Activated naive CD8-positive, alpha-beta T cell treated with anti-CD3 and anti-CD28 coated beads, Interleukin-2, amount 10 ng/mL, durations not matched to agents 7 days and 5 days (primary cell): Measurements from ENCODE around the gene BORCS6. TPM values are rescaled to one million over a fixed set of nuclear protein-coding genes. Genes with fewer than 3 reads are reported as not detected.

Experiments used
- ATAC-seq: fragments of 150-1000 bp; cut with Tn5 transposase; one replicate; pipeline ENCODE4 v1.10.0; 2021; ENCODE audit warnings: low read depth, moderate library complexity
- POLR2A ChIA-PET: fragments of 350-600 bp; sonication (Branson Sonifier 250); formaldehyde crosslinking; loops from one replicate; lab custom pipeline; 2021; ENCODE audit warnings: antibody characterized with exemption; lab: Charles Lee
- DNase-seq: peaks from one replicate; pipeline ENCODE4 v3.0.0; 2021
- H3K27ac Mint-ChIP-seq: one replicate; pipeline ENCODE4 v1.8.0; 2022; ENCODE audit warnings: mild to moderate bottlenecking, mixed read lengths
- H3K27me3 Mint-ChIP-seq: one replicate; pipeline ENCODE4 v1.8.0; 2022; ENCODE audit warnings: mild to moderate bottlenecking, moderate library complexity, mixed read lengths
- H3K36me3 Mint-ChIP-seq: one replicate; pipeline ENCODE4 v1.8.0; 2021; ENCODE audit warnings: mild to moderate bottlenecking, mixed read lengths
- H3K4me1 Mint-ChIP-seq: one replicate; pipeline ENCODE4 v1.8.0; 2021; ENCODE audit warnings: mixed read lengths
- H3K4me3 Mint-ChIP-seq: one replicate; pipeline ENCODE4 v1.8.0; 2022; ENCODE audit warnings: mild to moderate bottlenecking, moderate library complexity, mixed read lengths
- H3K9me3 Mint-ChIP-seq: one replicate; pipeline ENCODE4 v1.8.0; 2021; ENCODE audit warnings: mixed read lengths
- total RNA-seq, 2 experiments: library from RNA; stranded (reverse); gene quantifications; one replicate each; pipeline ENCODE4 v1.2.3, GENCODE V29; 2021

Gene BORCS6
- total RNA-seq, 2 experiments from 2014 or later: 15.7 to 16.5 TPM

- Mint-ChIP-seq H3K27ac (no peak overlapping the region), H3K4me3 (no peak overlapping the region), H3K27me3 (no peaks in the 10 kb centered on the region), H3K36me3 (peaks cover 51% of the 10 kb centered on the region), H3K9me3 (no peaks in the 10 kb centered on the region), H3K4me1 (peaks cover 29% of the 10 kb centered on the region)
- POLR2A ChIA-PET: interaction anchor here (0.7 to 1.6 kb wide), 5 partner anchors 10 to 42 kb away, joined by 3 to 8 read pairs (median 3); partner anchors contain the start of genes BORCS6 and CTC1
- no peak for DNase-seq
- ATAC-seq: no peak
These were observed 15.0 kb upstream of the BORCS6 start for GRCh38 chr17:8204761-8205555.

- no peak overlapping the region for H3K27ac Mint-ChIP-seq
These were observed 2.3 kb upstream of the BORCS6 start for GRCh38 chr17:8192070-8192815.

GRCh38 chr17:8190506-8190905, 526 bp upstream of the BORCS6 start:
- POLR2A ChIA-PET: interaction anchor here (0.6 to 9.0 kb wide), 12 partner anchors 9 to 105 kb away, joined by 3 to 130 read pairs (median 13); partner anchors contain the start of genes AURKB, CTC1, SLC25A35 and TMEM107
- Mint-ChIP-seq H3K36me3 (no peaks in the 10 kb centered on the region), H3K4me3 (no peak overlapping the region), H3K27me3 (no peaks in the 10 kb centered on the region), H3K4me1 (peaks cover 10% of the 10 kb centered on the region), H3K27ac (peak overlapping the region; percentile 95), H3K9me3 (no peaks in the 10 kb centered on the region)
- no peak for DNase-seq
- ATAC-seq: no peak

More at GRCh38 chr17:8192070-8192815, 2.3 kb upstream of the BORCS6 start:
- ATAC-seq (peak; percentile 46), DNase-seq (peak; percentile 60)
- Mint-ChIP-seq H3K36me3 (no peaks in the 10 kb centered on the region), H3K27me3 (no peaks in the 10 kb centered on the region), H3K4me3 (no peak overlapping the region), H3K4me1 (peaks cover 16% of the 10 kb centered on the region), H3K9me3 (no peaks in the 10 kb centered on the region)
- POLR2A ChIA-PET: interaction anchor here (0.8 to 9.0 kb wide), 11 partner anchors 8 to 103 kb away, joined by 3 to 130 read pairs (median 6); partner anchors contain the start of genes AURKB, CTC1, RANGRF and SLC25A35

- H3K27me3 Mint-ChIP-seq: no peaks in the 10 kb centered on the region
- peaks cover 10% of the 10 kb centered on the region for H3K4me1 Mint-ChIP-seq
- H3K9me3 Mint-ChIP-seq: no peaks in the 10 kb centered on the region
- no peaks in the 10 kb centered on the region for H3K36me3 Mint-ChIP-seq
- POLR2A ChIA-PET: interaction anchor here (0.6 to 9.0 kb wide), 13 partner anchors 10 to 69 kb away, joined by 3 to 130 read pairs (median 13); partner anchors contain the start of genes AURKB, CTC1, HES7 and PFAS
- H3K27ac Mint-ChIP-seq: peak overlapping the region; percentile 95
- ATAC-seq (no peak), DNase-seq (no peak)
- H3K4me3 Mint-ChIP-seq: no peak overlapping the region
These were observed 804 bp downstream of the BORCS6 start for GRCh38 chr17:8189041-8189710.

GRCh38 chr17:8188263-8188839, 1.6 kb downstream of the BORCS6 start:
- POLR2A ChIA-PET: interaction anchor here (1.3 to 9.0 kb wide), 11 partner anchors 11 to 107 kb away, joined by 4 to 130 read pairs (median 13); partner anchors contain the start of genes AURKB, CTC1, HES7 and PFAS
- Mint-ChIP-seq H3K4me1 (peaks cover 14% of the 10 kb centered on the region), H3K27ac (no peak overlapping the region), H3K27me3 (no peaks in the 10 kb centered on the region), H3K9me3 (no peaks in the 10 kb centered on the region), H3K4me3 (no peak overlapping the region), H3K36me3 (no peaks in the 10 kb centered on the region)
- peak; percentile 44 for DNase-seq
- no peak for ATAC-seq

GRCh38 chr17:8187517-8188262, 2.3 kb downstream of the BORCS6 start:
- POLR2A ChIA-PET: interaction anchor here (1.3 to 9.0 kb wide), 11 partner anchors 11 to 108 kb away, joined by 3 to 130 read pairs (median 13); partner anchors contain the start of genes AURKB, CTC1, PFAS and SLC25A35
- Mint-ChIP-seq H3K27me3 (peaks cover 4% of the 10 kb centered on the region), H3K27ac (no peak overlapping the region), H3K4me3 (no peak overlapping the region), H3K4me1 (peaks cover 14% of the 10 kb centered on the region), H3K36me3 (no peaks in the 10 kb centered on the region), H3K9me3 (no peaks in the 10 kb centered on the region)
- ATAC-seq: peak; percentile 25
- peak; percentile 91 for DNase-seq

GRCh38 chr17:8186787-8187516, 3.0 kb downstream of the BORCS6 start:
- POLR2A ChIA-PET: interaction anchor here (1.4 to 9.0 kb wide), 11 partner anchors 10 to 108 kb away, joined by 3 to 130 read pairs (median 20); partner anchors contain the start of genes AURKB, CTC1, PFAS and SLC25A35
- H3K9me3 Mint-ChIP-seq: no peaks in the 10 kb centered on the region
- ATAC-seq (peak; percentile 41), DNase-seq (peak; percentile 94)
- H3K27ac Mint-ChIP-seq: no peak overlapping the region
- peaks cover 14% of the 10 kb centered on the region for H3K4me1 Mint-ChIP-seq
- H3K27me3 Mint-ChIP-seq: peaks cover 9% of the 10 kb centered on the region
- H3K36me3 Mint-ChIP-seq: no peaks in the 10 kb centered on the region
- no peak overlapping the region for H3K4me3 Mint-ChIP-seq

GRCh38 chr17:8186446-8186786, 3.6 kb downstream of the BORCS6 start:
- Mint-ChIP-seq H3K27me3 (peaks cover 10% of the 10 kb centered on the region), H3K27ac (no peak overlapping the region), H3K4me3 (no peak overlapping the region), H3K36me3 (no peaks in the 10 kb centered on the region), H3K4me1 (peaks cover 16% of the 10 kb centered on the region), H3K9me3 (no peaks in the 10 kb centered on the region)
- ATAC-seq (no peak), DNase-seq (no peak)
- POLR2A ChIA-PET: interaction anchor here (1.4 to 9.0 kb wide), 9 partner anchors 10 to 67 kb away, joined by 3 to 130 read pairs (median 20); partner anchors contain the start of genes AURKB, CTC1, HES7 and PFAS

GRCh38 chr17:8185582-8186445, 4.2 kb downstream of the BORCS6 start:
- peaks cover 12% of the 10 kb centered on the region for H3K27me3 Mint-ChIP-seq
- H3K4me1 Mint-ChIP-seq: peaks cover 13% of the 10 kb centered on the region
- peak; percentile 3 for ATAC-seq
- POLR2A ChIA-PET: interaction anchor here (1.0 to 9.0 kb wide), 10 partner anchors 9 to 66 kb away, joined by 3 to 130 read pairs (median 13); partner anchors contain the start of genes AURKB, CTC1, HES7 and PER1
- H3K9me3 Mint-ChIP-seq: no peaks in the 10 kb centered on the region
- DNase-seq: peak; percentile 96
- H3K4me3 Mint-ChIP-seq: no peak overlapping the region
- H3K27ac Mint-ChIP-seq: no peak overlapping the region
- no peaks in the 10 kb centered on the region for H3K36me3 Mint-ChIP-seq

- DNase-seq: no peak
- Mint-ChIP-seq H3K4me1 (peaks cover 30% of the 10 kb centered on the region), H3K36me3 (no peaks in the 10 kb centered on the region), H3K4me3 (peak overlapping the region; percentile 94), H3K9me3 (no peaks in the 10 kb centered on the region), H3K27me3 (peaks cover 5% of the 10 kb centered on the region), H3K27ac (peak overlapping the region; percentile 79)
- no peak for ATAC-seq
- POLR2A ChIA-PET: interaction anchor here (0.6 to 2.4 kb wide), 11 partner anchors 9 to 118 kb away, joined by 3 to 15 read pairs (median 5); partner anchors contain the start of genes AURKB, PFAS and SLC25A35
These were observed 12.8 kb downstream of the BORCS6 start for GRCh38 chr17:8176998-8177731.
